Stomach (tissue), 9 donors: ENCODE results near the gene NEMP1. TPM values are rescaled to one million over a fixed set of nuclear protein-coding genes. Genes with fewer than 3 reads are reported as not detected.

Experiments
- DNase-seq, 2 donors: peaks; one replicate each; pipeline versions ENCODE4 v3.0.0 to v3.0.0-alpha.2; 2013 to 2019
- H3K27ac ChIP-seq, 5 donors: fragments of 200-600 bp in 4 of 5; sonication (generic) in 4 of 5; one replicate each; pipeline ENCODE4 v1.5.1; 2013 to 2019; ENCODE audit warnings: mild to moderate bottlenecking in 1 of 5, moderate library complexity in 1 of 5
- H3K27me3 ChIP-seq, 3 donors: fragments of 200-600 bp; sonication (generic); one replicate each; pipeline ENCODE4 v1.5.1; 2017 to 2019; ENCODE audit warnings: mixed run types in 1 of 3
- H3K36me3 ChIP-seq, 4 donors: fragments of 200-600 bp; sonication (generic); 1 replicate in 3 of 4; 2 replicates in 1 of 4; pipeline ENCODE4 v1.5.1; 2016 to 2019
- H3K4me1 ChIP-seq, 4 donors: fragments of 200-600 bp; sonication (generic); one replicate each; pipeline ENCODE4 v1.5.1; 2016 to 2019
- H3K4me3 ChIP-seq, 4 donors: fragments of 200-600 bp; sonication (generic) in 3 of 4; one replicate each; pipeline ENCODE4 v1.5.1; 2016 to 2019; ENCODE audit warnings: mild to moderate bottlenecking in 1 of 4
- H3K9me3 ChIP-seq, 4 donors: fragments of 200-600 bp; sonication (generic); one replicate each; pipeline ENCODE4 v1.5.1; 2016 to 2019
- EP300 ChIP-seq: sonication (generic); formaldehyde crosslinking; IDR thresholded peaks from one replicate; pipeline ENCODE4 v1.6.1; 2017; ENCODE audit warnings: antibody characterized with exemption
- POLR2A ChIP-seq, 4 donors: fragments of 450-650 bp; IDR thresholded peaks; one replicate each; pipeline ENCODE4 v1.6.1; 2016; ENCODE audit warnings: antibody characterized with exemption in 4 of 4, control low read depth in 2 of 4, mild to moderate bottlenecking in 1 of 4, moderate library complexity in 1 of 4
- POLR2AphosphoS5 ChIP-seq, 3 donors: sonication (generic); formaldehyde crosslinking; IDR thresholded peaks; one replicate each; pipeline ENCODE4 v1.6.1; 2016; ENCODE audit warnings: antibody characterized with exemption in 3 of 3
- WGBS, 5 donors: extraction: QIAGEN DNeasy Blood & Tissue Kit in 3 of 5; methylation state at CpG; one replicate each; pipeline versions ENCODE4 v1.1.5 to v1.1.7; 2013 to 2018; 5-methylcytosine and 5-hydroxymethylcytosine counted together
- intact Hi-C: fragments of 100-400 bp; cut with DNase I; formaldehyde crosslinking; loops from one replicate; pipeline ENCODE4 v1.15.1; 2023; ENCODE audit warnings: low total_unique reads
- polyA plus RNA-seq, 3 donors: library from polyadenylated mRNA; stranded (reverse); fragments of 200-250 nt; gene quantifications; one replicate each; pipeline ENCODE4 v1.2.3, GENCODE V29; 2013
- total RNA-seq, 5 donors: library from RNA; depleted of rRNA; stranded (reverse); fragments of >200 nt; gene quantifications; one replicate each; pipeline versions ENCODE4 v1.1.0 to v1.2.3, GENCODE V29; 2014 to 2016
- TF ChIP-seq, protein P1 (sequence below), 7 experiments: fragments of 450-650 bp in 4 of 7; fragments of 200-600 bp in 3 of 7; sonication (generic) in 3 of 7; IDR thresholded peaks; one replicate each; pipeline ENCODE4 v1.5.1; 2016 to 2019; ENCODE audit warnings: antibody characterized with exemption in 7 of 7, control low read depth in 2 of 7, mild to moderate bottlenecking in 1 of 7
- donor health status: healthy with polysubstance abuse.
- donor health status: Bipolar disorder and iron deficiency.
- donor health status: healthy.

Gene NEMP1
- total and polyA plus RNA-seq, 8 donors = 1.1 to 16.7 (median 2.5) TPM

DNA sequence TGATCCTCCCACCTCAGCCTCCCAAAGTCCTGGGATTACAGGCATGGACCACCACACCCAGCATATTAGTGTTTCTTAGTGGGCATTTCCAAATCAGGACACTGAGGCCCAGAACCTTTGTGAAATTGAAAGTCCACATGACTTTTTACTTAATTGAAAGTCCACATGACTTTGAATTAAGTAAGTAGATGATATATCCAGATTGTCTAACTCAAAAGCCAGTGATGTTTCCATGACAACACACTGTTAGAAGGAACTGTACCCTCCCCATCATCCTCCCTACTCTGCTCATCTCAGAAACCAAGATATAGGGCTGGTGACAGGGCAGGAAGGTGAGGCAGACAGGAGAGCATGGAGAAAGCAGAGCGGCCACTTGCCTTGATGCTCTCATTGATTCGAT lies 35.9 kb downstream of the NEMP1 start:
- H3K9me3 ChIP-seq = no peaks in the 10 kb centered on the region
- TF ChIP-seq, protein P1, sequence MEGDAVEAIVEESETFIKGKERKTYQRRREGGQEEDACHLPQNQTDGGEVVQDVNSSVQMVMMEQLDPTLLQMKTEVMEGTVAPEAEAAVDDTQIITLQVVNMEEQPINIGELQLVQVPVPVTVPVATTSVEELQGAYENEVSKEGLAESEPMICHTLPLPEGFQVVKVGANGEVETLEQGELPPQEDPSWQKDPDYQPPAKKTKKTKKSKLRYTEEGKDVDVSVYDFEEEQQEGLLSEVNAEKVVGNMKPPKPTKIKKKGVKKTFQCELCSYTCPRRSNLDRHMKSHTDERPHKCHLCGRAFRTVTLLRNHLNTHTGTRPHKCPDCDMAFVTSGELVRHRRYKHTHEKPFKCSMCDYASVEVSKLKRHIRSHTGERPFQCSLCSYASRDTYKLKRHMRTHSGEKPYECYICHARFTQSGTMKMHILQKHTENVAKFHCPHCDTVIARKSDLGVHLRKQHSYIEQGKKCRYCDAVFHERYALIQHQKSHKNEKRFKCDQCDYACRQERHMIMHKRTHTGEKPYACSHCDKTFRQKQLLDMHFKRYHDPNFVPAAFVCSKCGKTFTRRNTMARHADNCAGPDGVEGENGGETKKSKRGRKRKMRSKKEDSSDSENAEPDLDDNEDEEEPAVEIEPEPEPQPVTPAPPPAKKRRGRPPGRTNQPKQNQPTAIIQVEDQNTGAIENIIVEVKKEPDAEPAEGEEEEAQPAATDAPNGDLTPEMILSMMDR (IDR thresholded peaks at IDR 0.05) = no peak
- TF ChIP-seq POLR2AphosphoS5 (IDR thresholded peaks at IDR 0.05) = no peak
- no peak for DNase-seq
- no peak overlapping the region for H3K4me3 ChIP-seq
- H3K4me1 ChIP-seq = peaks cover 0 to 7% (median under 1%) of the 10 kb centered on the region in 4 donors
- peaks cover 0 to 7% (median 0%) of the 10 kb centered on the region in 4 donors for H3K36me3 ChIP-seq
- H3K27me3 ChIP-seq = peaks cover 0 to 8% (median 0%) of the 10 kb centered on the region in 3 donors
- intact Hi-C loops = no loop called here
- H3K27ac ChIP-seq = no peak overlapping the region
- 88 to 100% (median 97%) methylated on average over 2 of the region's 2 CpGs for WGBS, 5 donors

DNA sequence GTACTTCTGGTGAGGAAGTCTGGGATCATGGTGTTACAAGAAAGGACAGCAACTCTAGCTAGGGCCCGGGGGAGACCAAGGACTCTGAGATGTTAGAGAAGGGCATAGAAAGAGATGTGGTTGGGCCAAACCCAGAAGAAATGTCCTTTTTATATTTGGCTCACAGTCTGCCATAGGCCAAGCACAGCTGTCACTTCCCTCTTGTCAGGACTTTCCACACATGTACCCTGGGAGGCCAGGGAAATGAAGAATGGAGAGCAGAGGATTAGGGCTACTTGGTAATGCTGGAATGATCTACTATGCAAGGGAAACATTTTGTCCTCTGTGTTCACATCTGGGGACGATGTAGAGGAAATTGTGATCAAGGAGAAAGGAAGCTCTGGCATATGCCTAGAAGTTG lies 37.8 kb downstream of the NEMP1 start:
- WGBS, 5 donors = 58 to 77% (median 70%) methylated on average over 2 of the region's 2 CpGs
- DNase-seq = no peak
- H3K36me3 ChIP-seq = peaks cover 0 to 12% (median 0%) of the 10 kb centered on the region in 4 donors
- TF ChIP-seq, protein P1 (IDR thresholded peaks at IDR 0.05) = no peak
- TF ChIP-seq POLR2A (IDR thresholded peaks at IDR 0.05) (no peak), POLR2AphosphoS5 (IDR thresholded peaks at IDR 0.05) (no peak), EP300 (no peak)
- no peak overlapping the region for H3K4me3 ChIP-seq
- H3K27ac ChIP-seq = no peak overlapping the region
- H3K27me3 ChIP-seq = peaks cover 0 to 8% (median 0%) of the 10 kb centered on the region in 3 donors
- H3K9me3 ChIP-seq = no peaks in the 10 kb centered on the region
- intact Hi-C loops = no loop called here
- H3K4me1 ChIP-seq = no peaks in the 10 kb centered on the region

DNA sequence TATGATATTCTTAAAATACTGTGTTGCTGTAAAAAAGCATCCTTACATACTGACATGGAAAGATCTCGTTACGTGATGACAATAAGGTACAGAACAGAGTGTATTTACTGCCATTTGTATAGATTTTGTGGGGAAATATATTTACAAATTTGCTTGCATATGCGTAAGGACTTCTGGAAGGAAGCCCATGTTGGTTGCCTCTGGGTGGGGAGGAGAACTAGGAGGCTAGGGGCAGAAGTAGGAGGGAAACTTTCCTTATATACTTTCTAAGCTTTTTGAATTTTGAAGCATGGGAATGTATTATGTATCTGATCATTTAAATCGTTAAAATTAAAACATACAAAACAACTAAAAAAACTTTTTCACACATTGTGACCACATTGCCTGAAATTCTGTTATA lies 38.4 kb downstream of the NEMP1 start:
- WGBS, 5 donors = 88 to 92% (median 89%) methylated on average over 4 of the region's 4 CpGs
- Histone ChIP-seq H3K4me3 (no peak overlapping the region), H3K27ac (no peak overlapping the region), H3K36me3 (peaks cover 0 to 12% (median 0%) of the 10 kb centered on the region in 4 donors), H3K27me3 (peaks cover 0 to 8% (median 0%) of the 10 kb centered on the region in 3 donors), H3K4me1 (no peaks in the 10 kb centered on the region), H3K9me3 (no peaks in the 10 kb centered on the region)
- TF ChIP-seq, protein P1 (IDR thresholded peaks at IDR 0.05) = no peak
- TF ChIP-seq POLR2AphosphoS5 (IDR thresholded peaks at IDR 0.05) (no peak), EP300 (no peak), POLR2A (IDR thresholded peaks at IDR 0.05) (no peak)
- no peak for DNase-seq
- intact Hi-C loops = no loop called here

DNA sequence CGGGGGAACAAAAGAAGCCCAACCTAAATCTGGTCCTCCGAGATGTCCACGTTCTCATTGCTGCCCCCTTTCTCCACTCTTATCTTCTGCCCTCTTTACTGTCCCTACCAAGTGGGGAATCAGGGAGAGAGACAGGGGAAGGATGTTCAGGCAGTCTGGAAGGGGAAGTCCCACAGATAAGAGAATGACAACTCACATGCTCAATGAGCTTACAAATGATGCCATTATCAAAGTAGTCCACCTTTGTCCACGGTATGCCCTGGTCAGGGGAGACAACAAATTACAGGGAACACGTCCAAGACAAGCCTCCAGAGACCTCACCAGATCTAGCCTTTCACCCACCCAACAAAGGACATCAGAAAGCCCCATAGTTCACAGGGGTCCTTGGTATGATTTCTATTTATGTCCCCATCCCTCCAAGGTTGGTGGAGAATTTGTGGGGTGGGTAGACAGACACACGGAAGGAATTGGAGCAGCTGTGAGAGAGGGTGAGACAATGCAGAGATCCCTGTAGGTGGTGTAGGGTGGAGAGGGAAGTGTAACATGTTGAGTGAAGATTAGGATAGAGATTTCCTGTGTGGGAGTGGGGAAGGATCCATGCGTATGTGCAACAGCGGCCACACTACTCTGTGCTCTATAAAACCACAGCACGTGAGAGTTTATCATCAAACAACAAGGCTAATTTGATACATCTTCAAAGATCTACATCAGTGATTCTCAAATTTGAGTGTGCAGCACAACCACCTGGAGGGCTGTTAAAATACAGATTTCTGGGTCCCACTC lies 39.4 kb downstream of the NEMP1 start:
- no peak for DNase-seq
- H3K27ac ChIP-seq = no peak overlapping the region
- intact Hi-C loops = no loop called here
- peaks cover 0 to 12% (median 0%) of the 10 kb centered on the region in 4 donors for H3K36me3 ChIP-seq
- no peak overlapping the region for H3K4me3 ChIP-seq
- H3K27me3 ChIP-seq = peaks cover 0 to 8% (median 0%) of the 10 kb centered on the region in 3 donors
- no peak for TF ChIP-seq POLR2A (IDR thresholded peaks at IDR 0.05)
- TF ChIP-seq EP300 = no peak
- TF ChIP-seq, protein P1 (IDR thresholded peaks at IDR 0.05) = no peak
- TF ChIP-seq POLR2AphosphoS5 (IDR thresholded peaks at IDR 0.05) = no peak
- no peaks in the 10 kb centered on the region for H3K9me3 ChIP-seq
- 74 to 85% (median 78%) methylated on average over 9 of the region's 9 CpGs for WGBS, 5 donors
- no peaks in the 10 kb centered on the region for H3K4me1 ChIP-seq
